Myocyte (in vitro differentiated cells): Measurements from ENCODE around the gene SOX9. TPM values are rescaled to one million over a fixed set of nuclear protein-coding genes. Genes with fewer than 3 reads are reported as not detected.
A peak's percentile ranks its signal among the peaks of the same experiment; 100 is the strongest.

ENCODE experiments used
- DNase-seq: peaks from one replicate; pipeline ENCODE4 v3.0.0-alpha.2; 2012; ENCODE audit warnings: low read depth
- polyA plus RNA-seq: library from polyadenylated mRNA; unstranded; fragments of >200 nt; gene quantifications from one replicate; pipeline ENCODE4 v1.2.1, GENCODE V29; 2012; ENCODE audit warnings: missing spikeins
- total RNA-seq: library from RNA; depleted of rRNA; stranded (reverse); fragments of >200 nt; gene quantifications from 2 replicates; pipeline ENCODE4 v1.2.3, GENCODE V29; 2014

The SOX9 gene
- 2.4 and 2.7 TPM in 2 replicates for total RNA-seq
- polyA plus RNA-seq: 4.4 TPM

GRCh38 chr17:72120642-72121163 lies at the start of gene SOX9:
Gene SOX9 (plus strand): TSS chr17:72121020. CDS start chr17:72121392, 372 bp downstream.
- peak; percentile 98 for DNase-seq

DNA sequence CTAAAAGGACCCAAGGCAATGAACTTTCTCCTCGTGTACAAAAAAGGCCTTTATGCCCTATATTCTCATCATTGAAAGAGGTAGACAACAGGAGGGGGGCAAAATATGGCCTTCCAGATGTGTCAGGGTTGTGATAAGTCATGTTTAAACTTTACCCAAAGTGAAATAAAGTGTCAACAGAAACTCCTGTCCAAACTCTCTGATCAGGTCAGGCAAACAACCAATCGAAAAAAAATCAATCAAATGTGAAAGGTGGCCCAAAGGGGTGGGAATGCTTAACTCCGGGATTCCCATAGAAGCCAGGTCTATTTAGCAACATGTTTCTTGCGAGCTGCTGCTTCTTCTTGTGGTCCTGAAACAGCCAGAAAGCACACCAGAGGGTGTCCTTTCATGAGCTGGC lies 49.5 kb upstream of the SOX9 start:
- DNase-seq: no peak

GRCh38 chr17:72075995-72076677 lies 44.7 kb upstream of the SOX9 start:
- DNase-seq: no peak

- DNase-seq: no peak
Measured at GRCh38 chr17:72076678-72077030, 44.2 kb upstream of the SOX9 start.

- DNase-seq: no peak
Measured at GRCh38 chr17:72077326-72077960, 43.4 kb upstream of the SOX9 start.

GRCh38 chr17:72079700-72080099 lies 41.1 kb upstream of the SOX9 start:
- no peak for DNase-seq

- no peak for DNase-seq
Measured at GRCh38 chr17:72087876-72088275, 32.9 kb upstream of the SOX9 start.

- DNase-seq: no peak
Measured at GRCh38 chr17:72089453-72089987, 31.3 kb upstream of the SOX9 start.

DNA sequence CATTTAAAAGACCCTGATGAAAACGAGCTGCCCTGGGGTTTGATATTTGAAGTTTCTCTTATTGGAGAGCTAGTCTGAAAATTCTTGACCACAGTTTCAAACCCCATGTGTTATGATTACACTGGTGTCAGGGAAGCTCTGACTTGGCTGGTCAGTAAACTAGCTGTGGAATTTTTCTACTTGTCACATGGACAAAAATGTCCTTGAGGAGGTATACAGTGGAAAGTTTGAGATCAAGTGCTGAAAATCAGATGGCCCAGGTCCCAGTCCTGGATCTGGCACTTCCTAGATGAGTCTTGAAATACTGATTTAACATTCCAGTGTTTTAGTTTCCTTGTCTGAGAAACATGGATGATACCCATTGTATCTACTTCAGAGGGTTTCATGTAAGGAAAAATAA lies 30.7 kb upstream of the SOX9 start:
- no peak for DNase-seq

DNA sequence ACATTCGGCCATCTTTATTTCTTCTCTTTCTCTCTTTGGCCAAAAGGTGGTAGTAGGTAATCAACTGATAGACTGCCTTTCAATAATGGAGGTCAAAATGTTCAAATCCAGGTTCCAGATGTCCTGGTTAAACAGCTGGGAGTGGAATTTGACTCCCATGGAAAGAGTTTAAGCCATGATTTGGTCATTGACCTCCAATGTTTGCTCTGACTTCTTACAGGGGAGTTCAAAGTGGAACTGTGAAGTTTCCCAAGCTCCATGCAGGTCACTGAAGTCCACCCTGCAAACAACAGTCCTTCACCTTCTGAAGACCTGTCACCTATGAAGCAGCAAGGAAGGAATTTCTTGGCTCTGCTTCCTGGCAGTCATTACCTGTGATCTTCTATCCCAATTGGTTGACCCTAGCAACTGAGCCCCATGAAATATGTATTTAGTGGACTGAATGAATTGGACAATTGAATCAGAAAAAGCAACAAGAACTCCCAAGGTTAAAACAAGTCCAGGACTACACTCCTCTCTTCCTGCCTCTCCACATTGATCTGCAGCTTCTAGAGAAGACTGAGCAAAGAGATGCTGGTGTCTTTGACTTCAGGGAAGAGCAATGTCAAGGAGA lies 28.0 kb upstream of the SOX9 start:
- DNase-seq: no peak

GRCh38 chr17:72093707-72094106 lies 27.1 kb upstream of the SOX9 start:
- DNase-seq: no peak

DNA sequence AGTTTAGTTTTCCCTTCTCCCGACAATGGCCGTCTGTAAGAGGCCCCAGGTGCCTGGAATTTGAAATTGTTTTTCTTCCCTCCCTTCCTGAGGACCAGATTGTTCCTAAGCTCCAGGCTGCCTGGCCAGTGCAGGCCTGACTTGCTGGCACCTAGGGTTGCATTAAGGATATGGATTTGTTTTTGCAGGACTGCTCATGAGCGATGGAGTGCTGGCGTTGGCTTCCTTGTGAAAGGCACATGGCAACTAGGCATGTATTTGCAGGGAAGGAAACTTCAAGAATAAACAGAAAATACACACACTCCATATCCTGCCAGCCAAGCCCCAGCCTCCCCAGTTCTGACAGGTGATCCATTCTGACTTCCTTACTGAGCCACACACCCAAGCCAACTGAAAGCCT lies 25.5 kb upstream of the SOX9 start:
- DNase-seq: no peak

GRCh38 chr17:72097144-72097543 lies 23.7 kb upstream of the SOX9 start:
- no peak for DNase-seq

GRCh38 chr17:72099919-72100318 lies 20.9 kb upstream of the SOX9 start:
- DNase-seq: no peak

- DNase-seq: no peak
Measured at GRCh38 chr17:72100470-72100869, 20.4 kb upstream of the SOX9 start.

GRCh38 chr17:72101526-72101925 lies 19.3 kb upstream of the SOX9 start:
- no peak for DNase-seq

DNA sequence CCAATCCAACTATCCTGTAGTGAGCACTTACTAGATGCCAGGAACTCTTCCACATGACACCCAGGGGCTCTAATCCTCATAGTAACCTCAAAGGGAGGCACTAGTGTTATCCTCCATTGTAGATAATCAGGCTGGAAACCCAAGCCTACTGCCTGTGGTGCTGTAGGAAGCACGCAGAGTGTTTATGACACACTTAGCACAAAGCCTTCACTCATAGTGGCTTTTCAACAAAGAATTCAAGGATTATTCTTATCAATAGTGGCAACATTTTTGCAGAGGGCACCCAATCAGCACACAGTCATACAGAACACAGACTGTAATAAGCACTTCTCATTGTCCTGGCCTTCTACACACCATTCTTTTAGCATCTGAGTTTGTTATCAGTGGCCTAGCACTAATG lies 18.5 kb upstream of the SOX9 start:
- no peak for DNase-seq

DNA sequence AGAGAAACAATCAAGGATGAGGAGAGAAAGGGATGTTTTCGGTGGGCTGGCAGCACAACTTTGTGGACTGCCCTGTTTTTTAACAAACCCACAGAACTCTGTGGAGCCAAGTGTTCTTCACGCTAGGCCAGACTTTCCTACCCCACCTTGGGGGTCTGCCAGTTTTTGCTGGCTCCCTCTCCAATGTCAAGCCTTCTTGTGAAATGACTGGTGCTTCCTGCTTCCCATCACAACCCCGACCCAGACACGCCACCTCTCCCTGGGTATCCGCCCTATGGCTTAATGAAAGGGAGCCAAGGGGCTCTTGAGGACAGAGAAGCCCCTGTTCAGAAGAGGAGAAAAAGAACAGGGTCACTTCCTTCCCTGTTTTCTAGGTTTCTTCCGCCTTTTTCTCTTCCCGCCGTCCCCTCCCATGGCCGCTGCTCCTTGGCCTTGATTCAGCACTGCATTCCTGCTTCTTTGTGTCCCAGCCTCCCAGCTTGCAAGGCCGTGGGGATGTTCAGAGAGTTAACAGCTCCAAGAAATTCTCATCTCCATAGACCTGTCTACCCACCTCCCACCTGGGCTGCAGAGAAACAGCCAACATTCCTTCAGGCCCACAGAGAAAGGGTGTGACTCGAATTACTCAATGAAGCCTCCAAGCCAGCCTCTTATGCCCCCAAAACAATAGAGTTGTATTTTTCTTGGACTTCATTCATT lies 16.5 kb upstream of the SOX9 start:
- no peak for DNase-seq

GRCh38 chr17:72104863-72105234 lies 16.0 kb upstream of the SOX9 start:
- DNase-seq: no peak

DNA sequence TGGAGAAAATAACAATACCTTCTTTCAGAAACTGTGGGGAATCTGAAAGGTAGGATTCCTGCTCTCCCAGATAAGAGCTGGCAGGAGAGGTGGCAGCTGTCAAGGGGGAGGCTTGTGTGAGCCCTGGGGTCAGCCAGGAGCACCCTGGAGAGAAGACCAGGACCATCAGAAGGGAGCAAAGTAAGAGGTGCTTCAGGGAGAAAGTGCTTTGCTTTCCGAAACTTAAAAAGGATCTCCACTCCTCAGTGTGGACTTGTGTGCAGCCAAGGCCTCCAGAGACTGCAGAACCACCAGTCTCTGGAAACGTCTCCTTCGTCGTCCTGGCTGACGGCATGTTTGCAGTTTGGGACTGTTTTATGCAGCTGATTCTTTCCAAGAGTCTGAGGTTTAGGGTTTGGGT lies 13.7 kb upstream of the SOX9 start:
- no peak for DNase-seq

GRCh38 chr17:72110231-72110941 lies 10.4 kb upstream of the SOX9 start:
- no peak for DNase-seq
